ENCODE measurements around the gene ZBTB37.
A peak's percentile ranks its signal among the peaks of the same experiment; 100 is the strongest.
"Not testable (repeated sequence)": the region's sequence is repeated elsewhere in the genome, so short reads cannot be mapped to it uniquely, and the experiment has no call there.

ZBTB37 gene

DNA sequence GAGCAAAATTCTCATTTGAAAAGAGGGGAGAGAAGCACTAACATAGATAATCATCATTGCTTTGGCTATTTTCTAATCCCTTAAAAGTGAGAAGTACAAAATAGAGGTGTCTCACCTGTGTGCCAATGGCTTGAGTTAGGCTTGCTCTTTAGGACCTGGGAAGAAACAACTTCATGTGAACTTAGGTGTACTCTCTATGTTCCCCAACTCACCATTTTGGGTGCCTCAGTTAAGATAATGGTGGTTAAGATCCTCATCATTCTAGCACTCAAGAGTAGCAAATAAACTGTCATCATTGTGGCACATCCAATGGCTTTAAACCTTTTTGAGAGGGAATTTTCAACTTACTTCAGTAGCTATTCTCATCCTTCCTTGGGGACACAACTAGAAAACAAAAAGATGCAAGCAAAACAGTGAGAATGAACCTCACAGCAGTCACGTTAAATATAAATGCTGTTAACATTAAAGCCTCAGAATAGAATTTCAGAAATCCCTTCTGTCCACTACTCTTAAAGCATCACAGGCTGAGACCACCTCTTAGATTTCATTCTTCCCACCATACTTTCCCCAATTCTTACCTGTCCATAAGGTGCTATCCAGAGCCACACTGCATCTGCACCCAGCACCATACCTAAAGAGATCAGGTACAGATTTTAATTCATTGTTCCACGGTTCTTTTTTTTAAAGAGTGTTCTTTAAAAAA, 1.6 kb upstream of the ZBTB37 start:
- DNase-seq = peak; percentile 42

GRCh38 chr1:173867141-173867752, 933 bp upstream of the ZBTB37 start:
- DNase-seq = peak; percentile 55

GRCh38 chr1:173867753-173868265, 371 bp upstream of the ZBTB37 start, which contains the start of gene GAS5:
Gene GAS5 (minus strand): TSS chr1:173867989.
- peak; percentile 100 for DNase-seq

- DNase-seq = peak; percentile 3
These were observed 810 bp downstream of the ZBTB37 start for GRCh38 chr1:173869021-173869359.

- DNase-seq = peak; percentile 88
These were observed 2.3 kb downstream of the ZBTB37 start for GRCh38 chr1:173870252-173871075.

DNA sequence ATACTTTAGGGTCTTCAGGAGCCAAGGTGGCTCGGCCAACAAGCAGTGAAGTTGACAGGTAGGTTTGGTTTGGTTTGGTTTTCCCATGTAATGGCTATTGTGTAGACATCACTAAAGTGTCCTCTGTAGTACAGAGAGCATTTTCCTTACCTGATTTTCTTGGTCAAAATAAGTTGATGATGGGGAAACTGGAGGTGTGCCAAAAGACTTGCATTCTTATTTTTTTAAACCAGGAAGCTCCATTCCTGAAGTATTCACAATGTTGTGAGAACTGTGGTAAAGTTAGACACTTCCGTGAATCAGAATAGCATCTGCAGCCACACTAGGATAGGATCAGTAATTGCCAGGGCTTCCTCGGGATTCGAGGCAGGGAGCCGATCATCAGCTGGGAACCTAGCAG, 2.9 kb downstream of the ZBTB37 start:
- no peak for DNase-seq

- no peak for DNase-seq
These were observed 3.3 kb downstream of the ZBTB37 start for GRCh38 chr1:173871500-173871899.

GRCh38 chr1:173876732-173877131, 8.6 kb downstream of the ZBTB37 start:
- DNase-seq = no peak

DNA sequence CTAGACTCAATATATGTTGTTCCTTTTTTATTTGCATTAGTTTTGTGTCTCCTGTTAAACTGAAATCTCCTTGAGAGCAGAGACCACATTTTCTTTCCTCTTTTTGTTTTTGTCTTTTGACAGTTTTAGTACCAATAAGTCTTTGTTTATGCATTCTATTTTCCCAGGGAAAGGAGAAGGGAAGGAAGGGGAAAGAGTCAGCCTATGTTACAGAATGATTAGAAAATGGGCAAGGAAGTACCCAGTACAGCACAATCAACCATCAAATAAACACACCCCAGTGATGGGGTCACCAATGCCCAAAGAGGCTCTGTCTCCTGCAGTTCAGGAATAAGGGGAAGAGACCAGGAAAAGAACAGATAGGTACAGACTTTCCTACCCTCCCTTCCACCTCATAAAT, 10.1 kb downstream of the ZBTB37 start:
- DNase-seq = no peak

- DNase-seq = not testable (repeated sequence)
These were observed 12.9 kb downstream of the ZBTB37 start for GRCh38 chr1:173881117-173881516.

DNA sequence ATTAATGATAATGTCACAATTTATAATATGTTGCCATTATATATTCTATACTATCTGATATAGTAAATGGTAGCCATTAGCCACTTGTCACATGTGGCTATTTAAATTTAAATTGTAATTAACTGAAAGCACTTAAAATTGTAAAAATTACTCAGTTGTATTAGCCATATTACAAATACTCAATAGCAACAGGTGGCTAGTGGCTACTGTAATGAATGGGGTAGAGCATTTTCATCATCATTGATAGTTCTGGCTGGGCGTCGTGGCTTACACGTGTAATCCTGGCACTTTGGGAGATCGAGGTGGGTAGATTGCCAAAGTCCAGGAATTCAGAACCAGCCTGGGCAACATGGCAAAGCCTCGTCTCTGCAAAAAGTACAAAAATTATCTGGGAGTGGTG, 16.5 kb downstream of the ZBTB37 start:
- DNase-seq = no peak

- no peak for DNase-seq
These were observed 18.8 kb downstream of the ZBTB37 start for GRCh38 chr1:173886746-173887611.

- DNase-seq = no peak
These were observed 19.4 kb downstream of the ZBTB37 start for GRCh38 chr1:173887627-173888026.

DNA sequence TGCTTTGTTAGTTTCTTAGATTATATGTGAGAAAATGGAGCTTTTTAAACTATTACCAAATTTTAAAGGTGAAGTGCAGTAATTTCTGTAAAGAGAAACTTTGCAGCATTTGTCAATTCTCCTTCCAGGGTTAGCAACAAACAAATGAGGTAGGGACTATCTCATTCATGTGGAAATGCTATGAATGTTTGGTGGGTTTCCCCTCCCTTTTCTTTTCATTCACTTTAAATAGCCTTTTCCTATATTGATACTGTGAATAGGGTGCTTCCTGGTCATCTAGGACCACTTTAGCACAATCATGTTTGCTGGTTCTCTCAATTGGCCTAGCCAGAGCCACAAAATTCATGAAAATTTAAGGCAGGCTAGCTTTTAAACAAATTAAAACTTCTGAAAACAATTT, 20.6 kb downstream of the ZBTB37 start:
- DNase-seq = no peak

GRCh38 chr1:173889885-173890284, 21.7 kb downstream of the ZBTB37 start:
- no peak for DNase-seq

GRCh38 chr1:173893611-173894010, 25.4 kb downstream of the ZBTB37 start:
- no peak for DNase-seq

DNA sequence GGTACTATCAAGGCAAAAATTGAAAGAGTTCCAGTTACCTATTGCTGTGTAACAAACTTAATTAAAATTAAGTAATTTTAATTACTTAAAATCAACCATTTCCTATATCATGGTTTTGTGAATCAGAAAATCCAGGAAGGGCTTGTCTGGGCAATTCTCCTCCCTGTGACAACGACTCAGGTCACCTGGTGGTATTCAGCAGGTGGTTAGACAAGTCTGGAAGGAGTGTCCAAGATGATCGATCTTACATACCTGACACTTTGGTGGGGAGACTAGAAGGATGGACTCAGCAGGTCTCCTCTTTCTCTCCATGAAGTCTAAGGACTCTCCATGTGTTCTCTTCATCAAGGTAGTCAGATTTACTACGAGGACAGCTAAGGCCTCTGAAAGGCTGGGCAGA, 26.0 kb downstream of the ZBTB37 start:
- DNase-seq = no peak

GRCh38 chr1:173900427-173900826, 32.2 kb downstream of the ZBTB37 start:
- no peak for DNase-seq

- DNase-seq = no peak
These were observed 32.8 kb downstream of the ZBTB37 start for GRCh38 chr1:173900992-173901391.

- DNase-seq = no peak
These were observed 35.8 kb downstream of the ZBTB37 start for GRCh38 chr1:173903827-173904531.

- no peak for DNase-seq
These were observed 44.9 kb downstream of the ZBTB37 start for GRCh38 chr1:173913111-173913510.

- DNase-seq = peak; percentile 36
These were observed 46.2 kb downstream of the ZBTB37 start for GRCh38 chr1:173914366-173914871.
